Trophoblast cell (in vitro differentiated cells and primary cell): ENCODE results near the gene PANX1.
"Not testable (repeated sequence)": the region's sequence is repeated elsewhere in the genome, so short reads cannot be mapped to it uniquely, and the experiment has no call there.

Source experiments
- DNase-seq, 2 donors: peaks; one replicate each; pipeline ENCODE4 v3.0.0-alpha.2; 2016
- H2AFZ ChIP-seq: 2 replicates; pipeline ENCODE4 v1.6.1; 2013; ENCODE audit warnings: low read length, moderate library complexity, mild to moderate bottlenecking; ENCODE audit not compliant: insufficient read depth, poor library complexity
- H2AK5ac ChIP-seq: 2 replicates; pipeline ENCODE4 v1.6.1; 2013; ENCODE audit warnings: mild to moderate bottlenecking, low read length
- H2BK120ac ChIP-seq: 2 replicates; pipeline ENCODE4 v1.6.1; 2013; ENCODE audit warnings: low read length, mild to moderate bottlenecking, moderate library complexity; ENCODE audit not compliant: insufficient read depth, poor library complexity
- H2BK12ac ChIP-seq: 2 replicates; pipeline ENCODE4 v1.6.1; 2013; ENCODE audit warnings: mild to moderate bottlenecking, low read length, moderate library complexity
- H2BK5ac ChIP-seq: 2 replicates; pipeline ENCODE4 v1.6.1; 2013; ENCODE audit warnings: low read length, low read depth, moderate library complexity, mild to moderate bottlenecking; ENCODE audit not compliant: poor library complexity
- H3K14ac ChIP-seq: 2 replicates; pipeline ENCODE4 v1.6.1; 2013; ENCODE audit warnings: mild to moderate bottlenecking, low read length
- H3K18ac ChIP-seq: 2 replicates; pipeline ENCODE4 v1.6.1; 2013; ENCODE audit warnings: mild to moderate bottlenecking, low read length
- H3K23ac ChIP-seq: 2 replicates; pipeline ENCODE4 v1.6.1; 2013; ENCODE audit warnings: low read length
- H3K27ac ChIP-seq: 2 replicates; pipeline ENCODE4 v1.5.1; 2013; ENCODE audit warnings: low read depth, mild to moderate bottlenecking, inconsistent platforms, low read length, moderate library complexity
- H3K27me3 ChIP-seq: 2 replicates; pipeline ENCODE4 v1.6.1; 2013; ENCODE audit warnings: inconsistent platforms, mild to moderate bottlenecking, low read length, moderate library complexity; ENCODE audit not compliant: insufficient read depth
- H3K36me3 ChIP-seq, 2 experiments: 1 replicate in 1 of 2; 2 replicates in 1 of 2; pipeline ENCODE4 v1.6.1; 2013; ENCODE audit warnings: low read length in 2 of 2, mild to moderate bottlenecking in 2 of 2, moderate library complexity in 1 of 2; ENCODE audit not compliant: insufficient read depth in 2 of 2, control insufficient read depth in 1 of 2
- H3K4ac ChIP-seq: 2 replicates; pipeline ENCODE4 v1.6.1; 2013; ENCODE audit warnings: low read depth, mild to moderate bottlenecking, low read length, moderate library complexity
- H3K4me1 ChIP-seq, 2 experiments: 1 replicate in 1 of 2; 2 replicates in 1 of 2; pipeline ENCODE4 v1.6.1; 2013; ENCODE audit warnings: low read length in 2 of 2, mild to moderate bottlenecking in 2 of 2, moderate library complexity in 1 of 2; ENCODE audit not compliant: insufficient read depth in 2 of 2, control insufficient read depth in 1 of 2
- H3K4me2 ChIP-seq: 2 replicates; pipeline ENCODE4 v1.6.1; 2013; ENCODE audit warnings: inconsistent platforms, mild to moderate bottlenecking, low read length, moderate library complexity
- H3K4me3 ChIP-seq: 2 replicates; pipeline ENCODE4 v1.5.1; 2013; ENCODE audit warnings: mild to moderate bottlenecking, low read depth, low read length, inconsistent platforms
- H3K79me1 ChIP-seq: one replicate; pipeline ENCODE4 v1.6.1; 2013; ENCODE audit warnings: low read length
- H3K79me2 ChIP-seq: 2 replicates; pipeline ENCODE4 v1.6.1; 2013; ENCODE audit warnings: low read length, mild to moderate bottlenecking; ENCODE audit not compliant: control insufficient read depth, insufficient read depth, poor library complexity
- H3K9ac ChIP-seq: 2 replicates; pipeline ENCODE4 v1.6.1; 2013; ENCODE audit warnings: mild to moderate bottlenecking, low read length
- H3K9me3 ChIP-seq: 2 replicates; pipeline ENCODE4 v1.6.1; 2013; ENCODE audit warnings: low read depth, mild to moderate bottlenecking, control low read depth, inconsistent platforms, low read length; ENCODE audit not compliant: insufficient read depth
- H4K12ac ChIP-seq: 2 replicates; pipeline ENCODE4 v1.6.1; 2013; ENCODE audit warnings: low read depth, mild to moderate bottlenecking, low read length, moderate library complexity
- H4K8ac ChIP-seq: 2 replicates; pipeline ENCODE4 v1.6.1; 2013; ENCODE audit warnings: low read depth, mild to moderate bottlenecking, low read length, moderate library complexity
- H4K91ac ChIP-seq: one replicate; pipeline ENCODE4 v1.6.1; 2013; ENCODE audit warnings: low read depth, mild to moderate bottlenecking, low read length, moderate library complexity
- WGBS: extraction: QIAGEN DNeasy Blood & Tissue Kit; methylation state at CpG from one replicate; pipeline ENCODE4 v1.1.7; 2013; ENCODE audit warnings: missing lambda C conversion rate; ENCODE audit not compliant: insufficient read length, insufficient coverage; ENCODE audit errors: extremely low coverage; 5-methylcytosine and 5-hydroxymethylcytosine counted together

The PANX1 gene

GRCh38 chr11:94120516-94120915 is 8.1 kb upstream of the PANX1 start:
- H3K23ac ChIP-seq, H3K79me1 ChIP-seq, H3K9ac ChIP-seq, H3K4me3 ChIP-seq, H4K8ac ChIP-seq, H4K12ac ChIP-seq, H2AFZ ChIP-seq, H3K4me2 ChIP-seq, H2BK120ac ChIP-seq, H2BK12ac ChIP-seq, H3K36me3 ChIP-seq, H3K4me1 ChIP-seq, H3K18ac ChIP-seq, H3K27ac ChIP-seq, H2BK5ac ChIP-seq, H3K4ac ChIP-seq, H4K91ac ChIP-seq, H3K14ac ChIP-seq, H2AK5ac ChIP-seq, H3K27me3 ChIP-seq, DNase-seq, H3K9me3 ChIP-seq, H3K79me2 ChIP-seq: not testable (repeated sequence)
- WGBS: no CpG with 5 or more reads among the region's 2 CpGs

GRCh38 chr11:94120946-94121345 is 7.7 kb upstream of the PANX1 start:
- no peak overlapping the region for H3K4ac ChIP-seq
- no peak overlapping the region for H3K18ac ChIP-seq
- no peaks in the 10 kb centered on the region for H3K79me2 ChIP-seq
- no peak overlapping the region for H3K14ac ChIP-seq
- no CpG with 5 or more reads among the region's 6 CpGs for WGBS
- no peaks in the 10 kb centered on the region for H3K9me3 ChIP-seq
- H2BK5ac ChIP-seq: no peak overlapping the region
- H4K8ac ChIP-seq: no peak overlapping the region
- H4K91ac ChIP-seq: no peak overlapping the region
- H3K4me3 ChIP-seq: no peak overlapping the region
- H2BK12ac ChIP-seq: no peak overlapping the region
- no peaks in the 10 kb centered on the region for H3K79me1 ChIP-seq
- H3K9ac ChIP-seq: peak overlapping the region; percentile 58
- H4K12ac ChIP-seq: no peak overlapping the region
- H3K4me1 ChIP-seq: no peaks in the 10 kb centered on the region
- no peak overlapping the region for H3K4me2 ChIP-seq
- DNase-seq: no peak
- H3K23ac ChIP-seq: no peak overlapping the region
- H3K27me3 ChIP-seq: no peaks in the 10 kb centered on the region
- no peak overlapping the region for H3K27ac ChIP-seq
- no peaks in the 10 kb centered on the region for H3K36me3 ChIP-seq
- no peak overlapping the region for H2AFZ ChIP-seq
- H2AK5ac ChIP-seq: no peak overlapping the region
- H2BK120ac ChIP-seq: no peak overlapping the region

- no peaks in the 10 kb centered on the region for H3K36me3 ChIP-seq
- no peak overlapping the region for H3K23ac ChIP-seq
- H3K27ac ChIP-seq: no peak overlapping the region
- no peak overlapping the region for H2AK5ac ChIP-seq
- no peak overlapping the region for H4K8ac ChIP-seq
- no peak overlapping the region for H2BK120ac ChIP-seq
- H2BK5ac ChIP-seq: no peak overlapping the region
- H3K18ac ChIP-seq: no peak overlapping the region
- H4K12ac ChIP-seq: no peak overlapping the region
- H2BK12ac ChIP-seq: no peak overlapping the region
- H3K9ac ChIP-seq: no peak overlapping the region
- peaks cover 10% of the 10 kb centered on the region for H3K79me2 ChIP-seq
- no peak overlapping the region for H3K4me3 ChIP-seq
- H3K4me2 ChIP-seq: no peak overlapping the region
- H3K14ac ChIP-seq: no peak overlapping the region
- no peaks in the 10 kb centered on the region for H3K27me3 ChIP-seq
- peaks cover 12% of the 10 kb centered on the region for H3K79me1 ChIP-seq
- no CpG with 5 or more reads among the region's 8 CpGs for WGBS
- no peak overlapping the region for H4K91ac ChIP-seq
- H3K9me3 ChIP-seq: no peaks in the 10 kb centered on the region
- H3K4ac ChIP-seq: no peak overlapping the region
- peaks cover 0 to 7% of the 10 kb centered on the region in 2 experiments for H3K4me1 ChIP-seq
- H2AFZ ChIP-seq: no peak overlapping the region
- DNase-seq: no peak
Observed at GRCh38 chr11:94125407-94126115, 3.1 kb upstream of the PANX1 start.

- H3K79me2 ChIP-seq: peaks cover 10% of the 10 kb centered on the region
- H3K14ac ChIP-seq: no peak overlapping the region
- no peaks in the 10 kb centered on the region for H3K27me3 ChIP-seq
- DNase-seq: no peak
- H3K9me3 ChIP-seq: no peaks in the 10 kb centered on the region
- peaks cover 0 to 10% of the 10 kb centered on the region in 2 experiments for H3K4me1 ChIP-seq
- H2BK120ac ChIP-seq: no peak overlapping the region
- H3K18ac ChIP-seq: no peak overlapping the region
- H3K27ac ChIP-seq: no peak overlapping the region
- H3K4me3 ChIP-seq: peak overlapping the region; percentile 43
- no peak overlapping the region for H4K12ac ChIP-seq
- no peak overlapping the region for H4K91ac ChIP-seq
- no peaks in the 10 kb centered on the region for H3K36me3 ChIP-seq
- H2BK5ac ChIP-seq: no peak overlapping the region
- H4K8ac ChIP-seq: no peak overlapping the region
- H3K9ac ChIP-seq: no peak overlapping the region
- H2AK5ac ChIP-seq: no peak overlapping the region
- H3K4ac ChIP-seq: no peak overlapping the region
- no peak overlapping the region for H3K23ac ChIP-seq
- H3K4me2 ChIP-seq: peak overlapping the region; percentile 78
- H2BK12ac ChIP-seq: no peak overlapping the region
- H3K79me1 ChIP-seq: peaks cover 12% of the 10 kb centered on the region
- H2AFZ ChIP-seq: no peak overlapping the region
Observed at GRCh38 chr11:94127638-94128037, 1.0 kb upstream of the PANX1 start.
